ENCODE measurements around the gene ANKRD29.

GRCh38 chr18:23640052-23640451 is 22.7 kb downstream of the ANKRD29 start:
- TF ChIP-seq CTCF (conservative IDR thresholded peaks at IDR 0.05; ENCODE audit: low read length) = no peak
- no peak for TF ChIP-seq EZH2phosphoT487 (IDR thresholded peaks at IDR 0.05; ENCODE audit: borderline replicate concordance, low read depth, low read length)

All from OCI-LY7 (cell line).